Measurements from ENCODE around the gene SNX13.

- TF ChIP-seq, protein P1, sequence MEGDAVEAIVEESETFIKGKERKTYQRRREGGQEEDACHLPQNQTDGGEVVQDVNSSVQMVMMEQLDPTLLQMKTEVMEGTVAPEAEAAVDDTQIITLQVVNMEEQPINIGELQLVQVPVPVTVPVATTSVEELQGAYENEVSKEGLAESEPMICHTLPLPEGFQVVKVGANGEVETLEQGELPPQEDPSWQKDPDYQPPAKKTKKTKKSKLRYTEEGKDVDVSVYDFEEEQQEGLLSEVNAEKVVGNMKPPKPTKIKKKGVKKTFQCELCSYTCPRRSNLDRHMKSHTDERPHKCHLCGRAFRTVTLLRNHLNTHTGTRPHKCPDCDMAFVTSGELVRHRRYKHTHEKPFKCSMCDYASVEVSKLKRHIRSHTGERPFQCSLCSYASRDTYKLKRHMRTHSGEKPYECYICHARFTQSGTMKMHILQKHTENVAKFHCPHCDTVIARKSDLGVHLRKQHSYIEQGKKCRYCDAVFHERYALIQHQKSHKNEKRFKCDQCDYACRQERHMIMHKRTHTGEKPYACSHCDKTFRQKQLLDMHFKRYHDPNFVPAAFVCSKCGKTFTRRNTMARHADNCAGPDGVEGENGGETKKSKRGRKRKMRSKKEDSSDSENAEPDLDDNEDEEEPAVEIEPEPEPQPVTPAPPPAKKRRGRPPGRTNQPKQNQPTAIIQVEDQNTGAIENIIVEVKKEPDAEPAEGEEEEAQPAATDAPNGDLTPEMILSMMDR (IDR thresholded peaks at IDR 0.05; ENCODE audit: low read length) = no peak
- no peak for TF ChIP-seq EZH2 (IDR thresholded peaks at IDR 0.05; ENCODE audit: borderline replicate concordance, low read length)
Measured at GRCh38 chr7:17758008-17758407, 182.3 kb downstream of the SNX13 start.

Measured in OCI-LY1 (cell line).